HL-60 (cell line): ENCODE data around the gene SF3B2.

Experiments
- DNase-seq, 2 experiments: peaks; one replicate each; pipeline ENCODE4 v3.0.0-alpha.2; 2010 to 2020; ENCODE audit warnings: low read depth in 1 of 2, low spot score in 1 of 2
- H3K27ac ChIP-seq: fragments of 250-450 bp; sonication (Bioruptor Pico); replicated peaks from 2 replicates; pipeline ENCODE4 v1.5.1; 2020; ENCODE audit warnings: mild to moderate bottlenecking, moderate library complexity
- H3K27me3 ChIP-seq: fragments of 250-450 bp; sonication (Bioruptor Pico); 2 replicates; pipeline ENCODE4 v1.5.1; 2021; ENCODE audit warnings: mild to moderate bottlenecking, moderate library complexity; ENCODE audit not compliant: insufficient read depth, poor library complexity, severe bottlenecking
- H3K4me3 ChIP-seq: replicated peaks from 2 replicates; pipeline ENCODE4 v1.5.1; 2011; ENCODE audit warnings: mild to moderate bottlenecking, control low read depth, low read length; ENCODE audit not compliant: insufficient read depth
- GABPA ChIP-seq: IDR thresholded peaks from 2 replicates; pipeline ENCODE4 v1.6.1; 2012; ENCODE audit warnings: low read depth
- POLR2AphosphoS5 ChIP-seq: IDR thresholded peaks from 2 replicates; pipeline ENCODE4 v1.6.1; 2012; ENCODE audit warnings: low read depth
- SPI1 ChIP-seq: IDR thresholded peaks from 2 replicates; pipeline ENCODE4 v1.6.1; 2012; ENCODE audit warnings: low read depth, mild to moderate bottlenecking, borderline replicate concordance
- TF ChIP-seq, protein P1 (sequence below): IDR thresholded peaks from 2 replicates; pipeline ENCODE4 v1.6.1; 2012; ENCODE audit warnings: low read depth; ENCODE audit not compliant: insufficient replicate concordance
- TF ChIP-seq, protein P2 (sequence below): IDR thresholded peaks from one replicate; pipeline ENCODE4 v1.5.1; 2011; ENCODE audit warnings: low read length, control low read depth, inconsistent platforms; ENCODE audit not compliant: insufficient read depth

Gene SF3B2

DNA sequence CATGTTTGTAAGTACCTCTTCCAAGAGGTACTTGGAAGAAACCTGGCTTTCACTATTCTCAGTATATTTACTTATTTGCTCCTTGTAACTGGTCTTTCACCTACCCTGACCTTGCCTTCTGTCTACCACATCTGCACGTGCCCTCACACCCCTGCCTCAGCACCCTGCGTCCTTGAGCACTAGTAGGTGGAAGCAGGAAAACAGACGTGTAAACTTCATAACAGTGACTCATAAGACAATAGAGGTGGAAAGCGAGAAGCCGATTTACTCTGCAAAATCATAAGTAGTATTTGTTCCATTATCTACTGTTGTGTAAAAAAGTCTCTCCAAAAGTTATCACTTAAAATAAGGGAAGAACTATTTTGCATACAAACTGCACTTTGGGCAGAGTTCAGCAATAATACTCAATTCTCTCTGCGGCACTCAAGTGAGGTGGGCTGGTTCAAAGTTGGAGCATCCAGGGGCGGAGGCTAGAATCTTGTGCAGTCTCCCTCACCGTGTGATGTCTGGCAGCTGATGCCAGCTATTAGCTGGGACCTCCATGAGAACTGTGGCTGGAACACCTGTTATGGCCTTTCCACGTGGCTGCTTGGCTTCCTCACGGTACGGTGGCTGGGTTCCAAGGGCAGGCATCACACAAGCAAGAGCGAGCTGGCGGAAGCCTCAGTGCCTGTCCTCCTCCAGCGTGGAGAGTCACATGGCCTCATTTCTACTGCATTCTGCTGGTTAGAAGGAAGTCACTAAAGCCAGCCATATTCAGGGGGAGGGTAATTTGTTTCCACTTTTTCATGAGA, 48.3 kb downstream of the SF3B2 start:
- peak; percentile 79 to 86 for DNase-seq
- no peak overlapping the region for H3K4me3 ChIP-seq
- H3K27ac ChIP-seq: peak overlapping the region; percentile 51
- TF ChIP-seq POLR2AphosphoS5 (no peak), GABPA (no peak), SPI1 (peak; percentile 49; the same call in 1 of the 2 replicates)
- TF ChIP-seq, protein P1, sequence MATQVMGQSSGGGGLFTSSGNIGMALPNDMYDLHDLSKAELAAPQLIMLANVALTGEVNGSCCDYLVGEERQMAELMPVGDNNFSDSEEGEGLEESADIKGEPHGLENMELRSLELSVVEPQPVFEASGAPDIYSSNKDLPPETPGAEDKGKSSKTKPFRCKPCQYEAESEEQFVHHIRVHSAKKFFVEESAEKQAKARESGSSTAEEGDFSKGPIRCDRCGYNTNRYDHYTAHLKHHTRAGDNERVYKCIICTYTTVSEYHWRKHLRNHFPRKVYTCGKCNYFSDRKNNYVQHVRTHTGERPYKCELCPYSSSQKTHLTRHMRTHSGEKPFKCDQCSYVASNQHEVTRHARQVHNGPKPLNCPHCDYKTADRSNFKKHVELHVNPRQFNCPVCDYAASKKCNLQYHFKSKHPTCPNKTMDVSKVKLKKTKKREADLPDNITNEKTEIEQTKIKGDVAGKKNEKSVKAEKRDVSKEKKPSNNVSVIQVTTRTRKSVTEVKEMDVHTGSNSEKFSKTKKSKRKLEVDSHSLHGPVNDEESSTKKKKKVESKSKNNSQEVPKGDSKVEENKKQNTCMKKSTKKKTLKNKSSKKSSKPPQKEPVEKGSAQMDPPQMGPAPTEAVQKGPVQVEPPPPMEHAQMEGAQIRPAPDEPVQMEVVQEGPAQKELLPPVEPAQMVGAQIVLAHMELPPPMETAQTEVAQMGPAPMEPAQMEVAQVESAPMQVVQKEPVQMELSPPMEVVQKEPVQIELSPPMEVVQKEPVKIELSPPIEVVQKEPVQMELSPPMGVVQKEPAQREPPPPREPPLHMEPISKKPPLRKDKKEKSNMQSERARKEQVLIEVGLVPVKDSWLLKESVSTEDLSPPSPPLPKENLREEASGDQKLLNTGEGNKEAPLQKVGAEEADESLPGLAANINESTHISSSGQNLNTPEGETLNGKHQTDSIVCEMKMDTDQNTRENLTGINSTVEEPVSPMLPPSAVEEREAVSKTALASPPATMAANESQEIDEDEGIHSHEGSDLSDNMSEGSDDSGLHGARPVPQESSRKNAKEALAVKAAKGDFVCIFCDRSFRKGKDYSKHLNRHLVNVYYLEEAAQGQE: no peak
- TF ChIP-seq, protein P2, sequence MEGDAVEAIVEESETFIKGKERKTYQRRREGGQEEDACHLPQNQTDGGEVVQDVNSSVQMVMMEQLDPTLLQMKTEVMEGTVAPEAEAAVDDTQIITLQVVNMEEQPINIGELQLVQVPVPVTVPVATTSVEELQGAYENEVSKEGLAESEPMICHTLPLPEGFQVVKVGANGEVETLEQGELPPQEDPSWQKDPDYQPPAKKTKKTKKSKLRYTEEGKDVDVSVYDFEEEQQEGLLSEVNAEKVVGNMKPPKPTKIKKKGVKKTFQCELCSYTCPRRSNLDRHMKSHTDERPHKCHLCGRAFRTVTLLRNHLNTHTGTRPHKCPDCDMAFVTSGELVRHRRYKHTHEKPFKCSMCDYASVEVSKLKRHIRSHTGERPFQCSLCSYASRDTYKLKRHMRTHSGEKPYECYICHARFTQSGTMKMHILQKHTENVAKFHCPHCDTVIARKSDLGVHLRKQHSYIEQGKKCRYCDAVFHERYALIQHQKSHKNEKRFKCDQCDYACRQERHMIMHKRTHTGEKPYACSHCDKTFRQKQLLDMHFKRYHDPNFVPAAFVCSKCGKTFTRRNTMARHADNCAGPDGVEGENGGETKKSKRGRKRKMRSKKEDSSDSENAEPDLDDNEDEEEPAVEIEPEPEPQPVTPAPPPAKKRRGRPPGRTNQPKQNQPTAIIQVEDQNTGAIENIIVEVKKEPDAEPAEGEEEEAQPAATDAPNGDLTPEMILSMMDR: no peak
- no peaks in the 10 kb centered on the region for H3K27me3 ChIP-seq

DNA sequence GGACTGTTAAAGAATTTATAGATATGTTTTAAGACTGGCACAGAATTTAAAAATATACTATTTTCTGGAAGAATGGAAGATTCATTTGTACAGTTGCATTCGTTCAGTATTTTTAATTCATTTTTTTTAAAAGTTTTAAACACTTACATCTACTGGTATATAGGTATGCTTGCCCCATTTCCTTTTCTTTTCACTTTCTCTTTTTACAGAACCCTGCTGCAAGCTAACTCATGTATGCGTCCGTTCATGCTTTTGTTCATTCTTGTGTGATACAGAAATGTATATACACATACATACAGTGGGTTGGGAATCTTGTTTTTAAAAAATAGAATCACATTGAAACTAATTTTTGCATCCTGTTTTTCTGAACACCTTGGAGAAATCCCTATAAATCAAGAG, 48.9 kb downstream of the SF3B2 start:
- DNase-seq: no peak
- Histone ChIP-seq H3K4me3 (no peak overlapping the region), H3K27ac (peak overlapping the region; percentile 51), H3K27me3 (no peaks in the 10 kb centered on the region)
- TF ChIP-seq, protein P2: no peak
- TF ChIP-seq SPI1 (no peak), POLR2AphosphoS5 (no peak), GABPA (no peak)
- TF ChIP-seq, protein P1: no peak

DNA sequence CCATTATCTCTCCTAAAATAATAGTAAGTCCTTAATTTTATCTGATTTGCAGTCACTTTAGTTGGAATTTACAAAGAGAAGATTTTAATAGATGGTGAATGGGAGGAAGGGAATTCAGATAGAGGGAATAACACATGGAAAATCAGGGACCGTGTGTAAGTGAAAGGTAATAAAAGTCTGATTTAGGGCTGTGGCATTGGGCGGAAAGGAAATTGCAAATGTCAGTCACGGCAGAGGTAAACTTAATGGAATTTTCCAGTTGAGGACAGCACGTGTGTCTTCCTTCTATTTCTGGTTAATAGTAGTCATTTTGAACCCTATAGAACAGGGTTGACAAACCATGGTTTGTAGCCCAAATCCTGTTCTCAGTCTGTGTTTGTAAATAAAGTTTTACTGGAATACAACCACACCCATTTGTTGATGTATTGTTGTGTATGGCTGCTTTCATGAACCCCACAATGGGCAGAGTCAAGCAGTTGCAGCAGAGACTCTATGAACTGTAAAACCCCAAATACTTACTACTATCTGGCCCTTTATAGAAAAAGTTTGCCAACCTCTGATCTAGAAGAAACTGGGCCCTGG, 52.0 kb downstream of the SF3B2 start:
- TF ChIP-seq SPI1 (no peak), POLR2AphosphoS5 (no peak), GABPA (no peak)
- TF ChIP-seq, protein P1: no peak
- TF ChIP-seq, protein P2: no peak
- Histone ChIP-seq H3K27me3 (no peaks in the 10 kb centered on the region), H3K4me3 (no peak overlapping the region), H3K27ac (no peak overlapping the region)
- no peak for DNase-seq
